Spleen (tissue), 11 donors: ENCODE results near the gene TNFSF13. TPM values are rescaled to one million over a fixed set of nuclear protein-coding genes. Genes with fewer than 3 reads are reported as not detected.
A peak's percentile ranks its signal among the peaks of the same experiment; 100 is the strongest.

ENCODE experiments used
- DNase-seq: peaks from one replicate; pipeline ENCODE4 v3.0.0-alpha.2; 2020
- H3K27ac ChIP-seq, 8 donors: fragments of 200-600 bp; sonication (generic) in 7 of 8; 1 replicate in 4 of 8; 2 replicates in 4 of 8; pipeline versions ENCODE4 v1.5.0 to v1.8.0; 2016 to 2021; ENCODE audit warnings: inconsistent platforms in 4 of 8, mild to moderate bottlenecking in 4 of 8, moderate library complexity in 1 of 8
- H3K27me3 ChIP-seq, 7 donors: fragments of 200-600 bp; sonication (generic) in 6 of 7; replicated peaks in 1 of 7; 1 replicate in 4 of 7; 2 replicates in 3 of 7; pipeline versions ENCODE4 v1.5.0 to v1.8.0; 2016 to 2021; ENCODE audit warnings: inconsistent platforms in 3 of 7, mild to moderate bottlenecking in 1 of 7
- H3K36me3 ChIP-seq, 6 donors: fragments of 200-600 bp; sonication (generic) in 5 of 6; 1 replicate in 4 of 6; 2 replicates in 2 of 6; pipeline versions ENCODE4 v1.5.0 to v1.8.0; 2016 to 2021; ENCODE audit warnings: inconsistent platforms in 2 of 6
- H3K4me1 ChIP-seq, 6 donors: fragments of 200-600 bp; sonication (generic) in 5 of 6; 1 replicate in 3 of 6; 2 replicates in 3 of 6; pipeline versions ENCODE4 v1.5.0 to v1.8.0; 2016 to 2021; ENCODE audit warnings: inconsistent platforms in 3 of 6
- H3K4me3 ChIP-seq, 8 donors: fragments of 200-600 bp; sonication (generic) in 7 of 8; 1 replicate in 4 of 8; 2 replicates in 4 of 8; pipeline versions ENCODE4 v1.5.0 to v1.8.0; 2016 to 2021; ENCODE audit warnings: inconsistent platforms in 4 of 8, mild to moderate bottlenecking in 4 of 8, moderate library complexity in 2 of 8
- H3K9me3 ChIP-seq, 8 donors: fragments of 200-600 bp; sonication (generic) in 7 of 8; 1 replicate in 4 of 8; 2 replicates in 4 of 8; pipeline versions ENCODE4 v1.5.0 to v1.8.0; 2016 to 2021; ENCODE audit warnings: inconsistent platforms in 4 of 8
- CTCF ChIP-seq, 11 experiments: fragments of 200-600 bp in 7 of 11; fragments of 450-650 bp in 4 of 11; sonication (generic) in 4 of 11; IDR thresholded peaks in 8 of 11; conservative IDR thresholded peaks in 3 of 11; 1 replicate in 7 of 11; 2 replicates in 4 of 11; pipeline versions ENCODE4 v1.4.0 to v1.8.0; 2016 to 2021; ENCODE audit warnings: antibody characterized with exemption in 11 of 11, inconsistent platforms in 4 of 11, mild to moderate bottlenecking in 1 of 11
- POLR2A ChIP-seq, 3 donors: fragments of 450-650 bp; IDR thresholded peaks; one replicate each; pipeline ENCODE4 v1.5.1; 2017; ENCODE audit warnings: antibody characterized with exemption in 3 of 3, mild to moderate bottlenecking in 1 of 3
- POLR2AphosphoS5 ChIP-seq, 3 donors: sonication (generic); formaldehyde crosslinking; IDR thresholded peaks; one replicate each; pipeline ENCODE4 v1.5.1; 2017; ENCODE audit warnings: antibody characterized with exemption in 3 of 3
- WGBS, 5 donors: extraction: QIAGEN DNeasy Blood & Tissue Kit in 3 of 5; methylation state at CpG; one replicate each; pipeline versions ENCODE4 v1.1.5 to v1.1.7; 2013 to 2018; 5-methylcytosine and 5-hydroxymethylcytosine counted together
- intact Hi-C: fragments of 100-400 bp; cut with DNase I; formaldehyde crosslinking; loops from one replicate; pipeline ENCODE4 v1.15.0; 2023; ENCODE audit warnings: low total_unique reads
- polyA plus RNA-seq, 3 donors: library from polyadenylated mRNA; stranded (reverse); fragments of 200-250 nt; gene quantifications; one replicate each; pipeline ENCODE4 v1.2.1, GENCODE V29; 2013
- total RNA-seq, 7 donors: library from RNA; depleted of rRNA in 3 of 7; stranded (reverse); fragments of >200 nt in 3 of 7; fragmentation: NEBNext Ultra II Directional in 4 of 7; extraction: Animal tissue kit (Norgen Biotek cat#: 25700) in 4 of 7; gene quantifications; one replicate each; pipeline versions ENCODE4 v1.1.0 to v1.2.1, GENCODE V29; 2016 to 2021
- donor health status: healthy with polysubstance abuse.
- donor health status: DM: no; HTN: no; CAD: no; lungs with moderate emphysema.
- donor health status: DM: no; HTN: no; CAD: no.
- donor health status: Bipolar disorder and iron deficiency.
- donor health status: healthy.
- donor health status: DM: no; HTN: no; CAD: no.
- donor health status: DM: yes; HTN: yes; CAD: no.

The TNFSF13 gene
- total and polyA plus RNA-seq, 10 donors = 14.5 to 54.0 (median 25.7) TPM

DNA sequence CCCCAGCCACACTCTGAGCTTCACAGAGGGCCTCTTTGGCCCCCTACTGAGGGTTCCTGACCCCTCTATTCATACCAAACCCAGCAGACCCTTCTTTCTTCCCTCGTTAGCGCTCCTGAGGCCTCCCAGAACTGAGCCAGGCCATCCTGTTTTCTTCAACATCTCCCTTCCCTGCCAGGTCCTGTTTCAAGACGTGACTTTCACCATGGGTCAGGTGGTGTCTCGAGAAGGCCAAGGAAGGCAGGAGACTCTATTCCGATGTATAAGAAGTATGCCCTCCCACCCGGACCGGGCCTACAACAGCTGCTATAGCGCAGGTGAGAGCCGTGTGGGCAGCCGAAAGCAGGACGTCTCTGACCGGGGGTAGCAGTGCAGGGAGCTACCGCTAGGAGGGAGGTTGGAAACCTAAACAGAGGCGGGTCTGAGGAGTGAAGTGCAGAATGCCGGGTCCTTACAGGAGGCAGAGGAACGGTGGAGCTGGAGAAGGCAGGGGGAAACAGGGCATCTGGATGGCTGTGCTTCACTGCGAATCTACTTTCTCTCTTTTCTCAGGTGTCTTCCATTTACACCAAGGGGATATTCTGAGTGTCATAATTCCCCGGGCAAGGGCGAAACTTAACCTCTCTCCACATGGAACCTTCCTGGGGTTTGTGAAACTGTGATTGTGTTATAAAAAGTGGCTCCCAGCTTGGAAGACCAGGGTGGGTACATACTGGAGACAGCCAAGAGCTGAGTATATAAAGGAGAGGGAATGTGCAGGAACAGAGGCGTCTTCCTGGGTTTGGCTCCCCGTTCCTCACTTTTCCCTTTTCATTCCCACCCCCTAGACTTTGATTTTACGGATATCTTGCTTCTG is 1.9 kb downstream of the TNFSF13 start:
- 33 to 49% (median 37%) methylated on average over 22 of the region's 22 CpGs for WGBS, 5 donors
- H3K9me3 ChIP-seq = no peaks in the 10 kb centered on the region
- H3K4me1 ChIP-seq = peaks cover 43 to 95% (median 70%) of the 10 kb centered on the region in 6 donors
- peak overlapping the region in 7 of 8 donors; percentile 75 to 98 (median 96) for H3K4me3 ChIP-seq
- intact Hi-C loops = loop anchor here (5.0 kb wide), 2 partner anchors 43 to 123 kb away; partner anchors contain the start of genes FGF11 and TMEM102
- DNase-seq = no peak
- H3K27me3 ChIP-seq = no peaks in the 10 kb centered on the region
- H3K27ac ChIP-seq = peak overlapping the region; percentile 86 to 98 (median 94)
- peaks cover 2 to 44% (median 22%) of the 10 kb centered on the region in 6 donors for H3K36me3 ChIP-seq
- TF ChIP-seq POLR2A (IDR thresholded peaks at IDR 0.05) (no peak), POLR2AphosphoS5 (IDR thresholded peaks at IDR 0.05) (peak in 1 of 3 donors; percentile 38), CTCF (IDR thresholded peaks at IDR 0.05 in 8 of 11, conservative IDR thresholded peaks at IDR 0.05 in 3 of 11) (peak in 9 of 11 experiments; percentile 44 to 71 (median 56))

DNA sequence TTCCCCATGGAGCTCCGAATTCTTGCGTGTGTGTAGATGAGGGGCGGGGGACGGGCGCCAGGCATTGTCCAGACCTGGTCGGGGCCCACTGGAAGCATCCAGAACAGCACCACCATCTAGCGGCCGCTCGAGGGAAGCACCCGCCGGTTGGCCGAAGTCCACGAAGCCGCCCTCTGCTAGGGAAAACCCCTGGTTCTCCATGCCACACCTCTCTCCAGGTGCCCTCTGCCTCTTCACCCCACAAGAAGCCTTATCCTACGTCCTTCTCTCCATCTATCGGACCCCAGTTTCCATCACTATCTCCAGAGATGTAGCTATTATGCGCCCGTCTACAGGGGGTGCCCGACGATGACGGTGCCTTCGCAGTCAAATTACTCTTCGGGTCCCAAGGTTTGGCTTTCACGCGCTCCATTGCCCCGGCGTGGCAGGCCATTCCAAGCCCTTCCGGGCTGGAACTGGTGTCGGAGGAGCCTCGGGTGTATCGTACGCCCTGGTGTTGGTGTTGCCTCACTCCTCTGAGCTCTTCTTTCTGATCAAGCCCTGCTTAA is 2.6 kb downstream of the TNFSF13 start:
- 0 to 1% (median 1%) methylated on average over 32 of the region's 32 CpGs for WGBS, 5 donors
- intact Hi-C loops = loop anchor here (5.0 kb wide), 2 partner anchors 44 to 124 kb away; partner anchors contain the start of genes FGF11 and TMEM102

DNA sequence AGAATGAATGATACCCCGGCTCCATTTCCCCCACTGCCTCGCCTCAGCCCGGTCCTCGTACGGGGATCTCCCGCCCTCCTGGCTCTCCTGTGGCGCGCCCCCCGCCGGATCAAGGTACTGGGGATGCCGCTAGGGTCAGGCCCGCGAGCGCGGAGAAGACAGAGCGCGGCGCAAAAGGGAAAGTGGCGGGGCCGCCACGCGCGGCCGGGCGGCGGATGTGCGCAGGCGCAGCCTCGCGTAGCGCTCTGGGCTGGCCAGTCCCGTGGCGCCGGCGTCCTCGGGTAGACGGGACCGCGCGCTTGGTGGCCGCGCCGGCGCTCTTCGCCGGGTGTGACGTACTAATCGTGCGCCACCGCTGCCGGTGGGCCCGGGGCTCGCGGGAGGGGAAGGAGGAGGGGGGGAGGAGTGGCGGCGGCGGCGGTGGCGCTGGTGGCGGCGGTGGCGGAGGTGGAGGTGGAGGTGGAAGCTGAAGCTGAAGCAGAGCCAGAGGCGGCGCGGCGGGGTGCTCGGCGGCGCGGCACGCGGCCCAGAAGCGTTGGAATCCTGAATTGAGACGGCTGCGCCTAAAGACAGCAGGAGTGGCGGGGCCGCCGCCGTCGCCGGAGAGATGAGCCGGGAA is 3.1 kb downstream of the TNFSF13 start, which contains the start of gene SENP3:
TSS of gene SENP3 (plus strand) at position 331 of the 619 bp plus-strand sequence. CDS start 1,158 bp downstream, outside the sequence.
- H3K27me3 ChIP-seq = no peaks in the 10 kb centered on the region
- peak within 1 kb of the TSS; percentile 75 to 98 (median 95) for H3K4me3 ChIP-seq
- H3K9me3 ChIP-seq = no peaks in the 10 kb centered on the region
- peaks cover 5 to 53% (median 31%) of the 10 kb centered on the region in 6 donors for H3K36me3 ChIP-seq
- H3K4me1 ChIP-seq = peaks cover 43 to 83% (median 72%) of the 10 kb centered on the region in 6 donors
- DNase-seq = peak; percentile 98
- 0 to 1% (median 0%) methylated on average over 37 to 82 of the region's 82 CpGs for WGBS, 5 donors
- TF ChIP-seq POLR2A (IDR thresholded peaks at IDR 0.05) (peak in 2 of 3 donors; percentile 32 to 40), CTCF (IDR thresholded peaks at IDR 0.05 in 8 of 11, conservative IDR thresholded peaks at IDR 0.05 in 3 of 11) (peak in 1 of 11 experiments; percentile 3), POLR2AphosphoS5 (IDR thresholded peaks at IDR 0.05) (peak; percentile 87 to 92 (median 90))
- peak within 1 kb of the TSS; percentile 86 to 98 (median 94) for H3K27ac ChIP-seq
- intact Hi-C loops = loop anchor here (5.0 kb wide), 2 partner anchors 44 to 124 kb away; partner anchors contain the start of genes FGF11 and TMEM102

More for the DNA sequence above, 2.6 kb downstream of the TNFSF13 start:
- H3K27me3 ChIP-seq = no peaks in the 10 kb centered on the region
- TF ChIP-seq CTCF (IDR thresholded peaks at IDR 0.05 in 8 of 11, conservative IDR thresholded peaks at IDR 0.05 in 3 of 11) (peak; percentile 75 to 96 (median 86)), POLR2A (IDR thresholded peaks at IDR 0.05) (no peak), POLR2AphosphoS5 (IDR thresholded peaks at IDR 0.05) (peak in 1 of 3 donors; percentile 51)
- H3K4me3 ChIP-seq = peak overlapping the region; percentile 75 to 98 (median 95)
- no peaks in the 10 kb centered on the region for H3K9me3 ChIP-seq
- peaks cover 43 to 89% (median 72%) of the 10 kb centered on the region in 6 donors for H3K4me1 ChIP-seq
- peaks cover 5 to 51% (median 29%) of the 10 kb centered on the region in 6 donors for H3K36me3 ChIP-seq
- H3K27ac ChIP-seq = peak overlapping the region; percentile 86 to 98 (median 94)
- DNase-seq = peak; percentile 96
